ENCODE results near the gene PYCR2.

The PYCR2 gene

DNA sequence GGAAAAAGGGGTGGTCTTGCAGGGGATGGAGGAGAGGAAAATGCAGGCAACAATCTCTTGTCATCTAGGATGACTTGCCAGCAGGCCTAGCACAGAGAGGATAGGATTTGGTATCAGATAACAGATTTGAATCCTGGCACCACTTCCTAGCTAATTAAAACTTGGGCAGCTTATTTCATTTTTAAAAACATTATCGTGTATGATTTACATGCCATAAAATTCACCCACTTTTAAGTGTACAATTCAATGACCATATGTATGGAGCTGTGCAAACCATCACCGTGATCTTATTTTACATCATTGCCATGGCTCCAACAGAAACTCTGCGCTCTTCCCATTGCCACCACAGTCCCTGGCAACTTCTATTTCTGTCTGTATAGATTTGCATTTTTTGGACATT lies 6.9 kb downstream of the PYCR2 start:
- no peak overlapping the region for H3K4me3 Mint-ChIP-seq
- H3K27ac Mint-ChIP-seq, result peak overlapping the region; percentile 56
- H3K36me3 Mint-ChIP-seq, result peaks cover 11% of the 10 kb centered on the region
- no peaks in the 10 kb centered on the region for H3K27me3 Mint-ChIP-seq
- no peaks in the 10 kb centered on the region for H3K9me3 Mint-ChIP-seq (ENCODE audit: low read depth)
- H3K4me1 Mint-ChIP-seq (ENCODE audit: low read depth), result peaks cover 37% of the 10 kb centered on the region

DNA sequence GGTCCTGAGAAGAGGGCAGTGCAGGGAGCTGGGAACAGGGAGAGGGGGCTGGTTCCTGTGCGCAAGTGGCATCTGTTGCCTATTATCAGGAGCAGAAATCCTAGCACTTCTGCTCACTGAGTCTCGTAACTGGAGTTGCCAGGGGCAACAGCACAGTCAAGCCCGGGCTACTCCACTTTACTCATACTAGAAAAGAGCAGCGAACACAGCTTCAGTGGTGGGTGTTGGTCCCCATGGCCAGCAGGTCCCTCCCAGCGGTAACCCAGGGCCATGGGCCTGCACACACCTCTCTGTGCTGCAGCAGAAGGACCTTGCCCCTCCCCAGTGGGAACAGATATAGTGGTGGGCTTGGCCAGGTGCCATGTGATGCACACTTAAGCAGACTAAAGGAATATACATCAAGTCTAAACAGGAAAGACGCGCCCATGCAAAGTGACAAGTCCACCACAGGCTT lies 8.5 kb downstream of the PYCR2 start:
- Mint-ChIP-seq H3K9me3 (ENCODE audit: low read depth) (no peaks in the 10 kb centered on the region), H3K4me3 (no peak overlapping the region), H3K4me1 (ENCODE audit: low read depth) (peaks cover 32% of the 10 kb centered on the region), H3K27ac (no peak overlapping the region), H3K27me3 (no peaks in the 10 kb centered on the region), H3K36me3 (peaks cover 11% of the 10 kb centered on the region)

DNA sequence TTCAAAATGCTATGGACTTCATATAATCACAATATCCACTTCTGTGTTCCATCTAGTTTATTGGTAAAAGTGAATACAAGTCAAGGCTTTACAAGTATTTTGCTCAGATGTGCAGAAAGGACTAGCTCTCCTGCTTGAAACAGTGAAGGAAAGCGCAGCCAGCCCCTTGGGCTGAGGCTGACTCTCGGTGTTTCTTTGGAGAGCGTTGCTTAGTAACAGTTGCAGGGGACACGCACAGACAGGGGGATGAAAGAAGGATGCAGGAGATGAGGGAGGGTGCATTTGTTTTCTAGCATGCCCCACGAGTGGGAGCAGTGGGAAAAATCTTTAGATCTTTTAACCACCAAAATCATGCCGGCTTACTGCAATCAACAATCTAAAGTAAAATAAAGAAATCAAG lies 9.1 kb downstream of the PYCR2 start:
- H3K36me3 Mint-ChIP-seq, result peaks cover 10% of the 10 kb centered on the region

DNA sequence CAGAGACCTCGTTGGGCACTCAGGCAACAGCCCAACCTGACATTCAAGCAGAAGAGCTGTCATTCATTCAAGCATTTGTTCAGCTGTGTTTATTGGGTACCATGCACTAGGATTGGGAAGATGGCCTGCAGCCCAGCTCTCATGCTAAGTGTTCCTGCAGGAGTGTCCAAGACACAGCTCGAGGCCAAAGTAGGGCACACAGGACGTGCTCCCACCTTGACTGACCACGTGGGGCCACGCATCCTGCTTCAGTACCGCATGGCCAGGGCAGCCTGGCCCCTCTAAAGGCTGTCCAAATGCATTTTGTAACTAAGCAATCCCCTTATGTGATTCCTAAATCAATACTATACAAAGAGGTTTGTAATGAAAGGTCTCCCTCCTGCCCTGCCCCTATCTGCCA lies 9.7 kb downstream of the PYCR2 start:
- Mint-ChIP-seq H3K4me1 (ENCODE audit: low read depth) (peaks cover 32% of the 10 kb centered on the region), H3K36me3 (peaks cover 9% of the 10 kb centered on the region), H3K9me3 (ENCODE audit: low read depth) (no peaks in the 10 kb centered on the region), H3K27me3 (no peaks in the 10 kb centered on the region), H3K27ac (no peak overlapping the region), H3K4me3 (no peak overlapping the region)

More for the DNA sequence above, 9.1 kb downstream of the PYCR2 start:
- Mint-ChIP-seq H3K4me1 (ENCODE audit: low read depth) (peaks cover 32% of the 10 kb centered on the region), H3K4me3 (no peak overlapping the region), H3K27me3 (no peaks in the 10 kb centered on the region), H3K27ac (no peak overlapping the region), H3K9me3 (ENCODE audit: low read depth) (no peaks in the 10 kb centered on the region)

DNA sequence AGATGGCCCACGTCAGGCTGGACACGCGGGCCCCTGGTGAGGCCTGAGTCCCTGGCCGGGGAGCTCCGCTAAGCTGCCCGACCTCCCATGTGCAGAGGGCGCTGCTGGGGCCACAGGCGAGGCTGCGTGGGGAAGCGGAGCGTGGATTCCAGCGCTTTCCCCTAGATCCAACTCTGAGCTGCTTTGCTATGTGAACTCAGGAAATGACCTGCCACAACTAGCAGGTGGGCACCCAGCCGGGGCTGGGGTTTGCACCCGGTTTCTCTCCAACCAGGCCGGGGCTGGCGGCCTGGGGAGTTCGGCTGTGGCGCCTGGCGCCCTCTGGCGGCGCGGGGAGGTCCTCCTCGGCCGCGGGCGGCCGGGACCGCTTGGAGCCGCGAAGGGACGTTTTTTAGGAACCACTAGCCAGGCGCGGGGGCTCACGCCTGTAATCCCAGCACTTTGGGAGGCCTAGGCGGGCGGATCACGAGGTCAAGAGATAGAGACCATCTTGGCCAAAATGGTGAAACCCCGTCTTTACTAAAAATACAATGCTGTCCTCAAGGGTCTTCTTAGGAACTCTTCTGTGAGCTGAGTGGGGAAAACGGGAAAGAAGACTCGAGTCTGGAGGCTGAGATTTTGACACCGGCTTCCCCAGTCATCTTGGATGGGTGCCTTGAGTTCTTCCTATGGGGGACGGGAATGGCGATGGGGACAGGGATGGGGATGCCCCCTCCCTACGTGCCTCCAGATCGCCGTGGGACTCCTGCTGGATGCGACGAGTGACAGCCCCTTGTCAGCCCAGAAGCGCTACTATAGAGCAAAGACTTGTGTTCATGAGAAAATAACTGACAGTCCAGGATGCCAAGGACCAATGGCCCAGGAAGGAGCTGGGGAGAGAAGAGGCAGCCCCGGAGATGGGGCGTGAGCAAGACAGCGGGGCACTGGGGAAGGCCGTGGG lies 12.6 kb downstream of the PYCR2 start:
- Mint-ChIP-seq H3K36me3 (no peaks in the 10 kb centered on the region), H3K4me1 (ENCODE audit: low read depth) (peaks cover 25% of the 10 kb centered on the region), H3K9me3 (ENCODE audit: low read depth) (no peaks in the 10 kb centered on the region), H3K4me3 (no peak overlapping the region), H3K27me3 (no peaks in the 10 kb centered on the region), H3K27ac (no peak overlapping the region)

DNA sequence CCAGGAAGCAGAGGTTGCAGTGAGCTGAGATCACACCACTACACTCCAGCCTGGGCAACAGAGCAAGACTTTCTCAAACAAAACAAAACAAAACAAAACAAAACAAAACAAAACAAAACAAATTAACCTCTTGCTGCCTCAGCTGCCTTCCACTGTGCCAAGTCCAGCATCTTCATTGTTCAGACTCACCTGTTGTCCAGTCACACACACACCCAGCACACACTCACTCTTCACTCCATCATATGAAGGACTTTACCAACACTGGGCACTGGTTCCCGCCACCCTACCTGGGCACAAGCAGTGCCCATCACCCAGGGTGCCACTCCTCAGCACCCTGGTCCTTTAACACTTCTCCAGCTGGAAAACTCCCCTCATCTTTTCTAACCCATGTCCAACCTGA lies 14.6 kb downstream of the PYCR2 start:
- Mint-ChIP-seq H3K4me1 (ENCODE audit: low read depth) (peaks cover 35% of the 10 kb centered on the region), H3K4me3 (no peak overlapping the region), H3K36me3 (no peaks in the 10 kb centered on the region), H3K9me3 (ENCODE audit: low read depth) (no peaks in the 10 kb centered on the region), H3K27me3 (no peaks in the 10 kb centered on the region), H3K27ac (peak overlapping the region; percentile 41)

DNA sequence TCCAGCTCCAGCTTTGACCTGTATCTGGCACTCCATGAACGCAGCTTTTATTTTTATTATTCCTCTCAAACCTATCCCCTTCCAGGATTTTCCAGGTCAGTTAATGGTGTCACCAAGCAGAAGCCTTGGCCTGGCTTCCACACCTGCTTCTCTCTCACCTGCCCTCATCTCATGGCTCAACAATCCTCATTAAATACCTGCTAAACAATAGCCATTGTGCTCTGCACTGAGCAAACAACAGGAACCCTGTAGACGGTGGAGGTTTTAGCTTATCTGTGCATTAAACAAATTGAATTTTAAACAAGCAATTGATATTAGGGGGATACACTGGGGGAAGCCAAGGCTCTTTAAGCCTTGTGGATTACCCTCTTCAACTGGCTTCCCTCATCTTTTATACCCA lies 15.3 kb downstream of the PYCR2 start:
- Mint-ChIP-seq H3K4me3 (no peak overlapping the region), H3K9me3 (ENCODE audit: low read depth) (no peaks in the 10 kb centered on the region), H3K4me1 (ENCODE audit: low read depth) (peaks cover 35% of the 10 kb centered on the region), H3K27ac (no peak overlapping the region), H3K36me3 (no peaks in the 10 kb centered on the region), H3K27me3 (no peaks in the 10 kb centered on the region)

DNA sequence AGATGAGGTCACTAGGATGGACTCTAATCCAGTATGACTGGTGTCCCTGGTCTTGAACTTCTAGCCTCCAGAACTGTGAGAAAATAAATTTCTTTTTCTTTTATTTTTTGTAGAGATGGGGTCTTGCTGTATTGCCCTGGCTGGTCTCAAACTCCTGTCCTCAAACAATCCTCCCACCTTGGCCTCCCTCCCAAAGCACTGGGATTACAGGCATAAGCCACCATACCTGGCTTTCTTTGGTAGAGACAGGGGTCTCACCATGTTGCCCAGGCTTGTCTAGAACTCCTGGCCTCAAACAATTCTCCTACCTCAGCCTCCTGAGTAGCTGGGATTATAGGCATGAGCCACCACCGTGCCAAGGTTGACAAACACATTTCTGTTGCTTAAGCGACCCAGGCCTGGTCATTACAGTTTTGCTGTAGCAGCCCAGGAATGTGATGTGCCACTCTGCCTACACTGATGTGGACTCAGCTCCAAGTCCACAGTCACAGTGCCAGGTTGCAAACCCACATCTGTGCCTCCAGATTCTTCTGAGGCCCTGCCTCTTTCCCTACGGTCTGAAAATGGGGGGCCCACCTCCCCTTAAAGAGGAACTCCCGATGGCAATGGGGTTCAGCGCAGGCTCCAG lies 15.9 kb downstream of the PYCR2 start:
- Mint-ChIP-seq H3K4me3 (no peak overlapping the region), H3K4me1 (ENCODE audit: low read depth) (peaks cover 35% of the 10 kb centered on the region), H3K36me3 (no peaks in the 10 kb centered on the region), H3K9me3 (ENCODE audit: low read depth) (no peaks in the 10 kb centered on the region), H3K27me3 (no peaks in the 10 kb centered on the region), H3K27ac (no peak overlapping the region)

DNA sequence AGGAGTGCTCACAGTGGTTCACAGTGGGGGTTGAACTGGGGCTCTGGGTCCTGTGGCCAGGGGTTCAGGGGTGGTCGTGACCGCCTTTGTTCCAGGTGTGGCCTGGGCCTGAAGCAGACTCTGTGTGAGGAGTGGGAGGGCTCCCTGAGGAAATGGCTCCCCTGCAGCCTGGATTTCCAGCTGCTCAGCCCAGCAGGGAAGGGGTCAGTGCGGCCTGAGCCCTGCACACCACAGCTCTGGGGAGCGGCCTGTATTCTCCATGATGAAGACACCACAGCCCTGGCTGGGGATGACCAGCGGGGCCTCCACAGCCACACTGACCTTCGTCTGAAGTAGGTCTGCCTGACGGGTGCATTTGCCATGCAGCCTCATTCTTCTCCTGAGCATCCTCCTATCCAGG lies 16.7 kb downstream of the PYCR2 start:
- no peaks in the 10 kb centered on the region for H3K36me3 Mint-ChIP-seq
- H3K27me3 Mint-ChIP-seq, result no peaks in the 10 kb centered on the region
- no peak overlapping the region for H3K4me3 Mint-ChIP-seq
- H3K4me1 Mint-ChIP-seq (ENCODE audit: low read depth), result peaks cover 35% of the 10 kb centered on the region
- H3K27ac Mint-ChIP-seq, result no peak overlapping the region
- no peaks in the 10 kb centered on the region for H3K9me3 Mint-ChIP-seq (ENCODE audit: low read depth)

DNA sequence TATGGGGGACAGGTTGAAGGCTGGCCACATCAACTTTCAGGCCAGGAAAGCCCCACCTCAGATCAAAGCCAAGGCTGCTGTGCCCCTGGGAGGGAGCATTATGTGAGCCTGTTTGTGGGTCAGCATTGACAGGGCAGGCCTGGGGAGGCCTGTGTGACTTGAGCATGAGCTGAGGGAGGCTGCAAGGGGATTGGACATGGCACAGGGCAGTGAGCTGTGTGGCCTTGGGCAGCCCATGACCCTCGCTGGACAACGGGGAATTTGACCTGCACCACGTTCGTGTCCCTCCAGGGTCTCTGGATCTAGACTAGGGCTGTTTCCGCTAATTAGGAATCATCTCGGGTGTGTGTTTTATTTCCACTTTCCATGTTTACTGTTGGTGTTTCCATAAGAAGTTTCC lies 17.6 kb downstream of the PYCR2 start:
- peaks cover 31% of the 10 kb centered on the region for H3K4me1 Mint-ChIP-seq (ENCODE audit: low read depth)
- peak overlapping the region; percentile 18 for H3K27ac Mint-ChIP-seq
- H3K4me3 Mint-ChIP-seq, result no peak overlapping the region
- H3K27me3 Mint-ChIP-seq, result no peaks in the 10 kb centered on the region
- H3K36me3 Mint-ChIP-seq, result no peaks in the 10 kb centered on the region
- no peaks in the 10 kb centered on the region for H3K9me3 Mint-ChIP-seq (ENCODE audit: low read depth)

DNA sequence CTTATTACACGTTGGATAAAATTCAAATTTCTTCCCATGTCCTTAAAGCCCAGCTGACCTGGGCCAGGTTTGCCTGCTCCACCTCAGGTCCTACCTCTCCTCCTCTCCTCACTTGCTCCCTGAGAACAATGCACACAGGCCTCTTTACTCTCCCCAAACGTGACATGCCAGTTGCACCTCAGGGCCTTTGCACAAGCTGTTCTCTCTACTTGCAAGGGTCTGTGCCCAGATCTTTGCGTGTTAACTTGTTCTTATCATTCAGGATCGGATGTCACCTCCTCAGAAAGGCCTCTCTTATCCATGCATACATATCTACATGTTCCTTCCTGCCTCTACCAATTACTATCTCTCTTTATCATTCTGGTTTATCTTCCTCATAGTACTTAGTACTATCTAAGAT lies 20.4 kb downstream of the PYCR2 start:
- no peaks in the 10 kb centered on the region for H3K27me3 Mint-ChIP-seq
- peaks cover 25% of the 10 kb centered on the region for H3K4me1 Mint-ChIP-seq (ENCODE audit: low read depth)
- no peaks in the 10 kb centered on the region for H3K9me3 Mint-ChIP-seq (ENCODE audit: low read depth)
- no peaks in the 10 kb centered on the region for H3K36me3 Mint-ChIP-seq
- H3K27ac Mint-ChIP-seq, result no peak overlapping the region
- no peak overlapping the region for H3K4me3 Mint-ChIP-seq

DNA sequence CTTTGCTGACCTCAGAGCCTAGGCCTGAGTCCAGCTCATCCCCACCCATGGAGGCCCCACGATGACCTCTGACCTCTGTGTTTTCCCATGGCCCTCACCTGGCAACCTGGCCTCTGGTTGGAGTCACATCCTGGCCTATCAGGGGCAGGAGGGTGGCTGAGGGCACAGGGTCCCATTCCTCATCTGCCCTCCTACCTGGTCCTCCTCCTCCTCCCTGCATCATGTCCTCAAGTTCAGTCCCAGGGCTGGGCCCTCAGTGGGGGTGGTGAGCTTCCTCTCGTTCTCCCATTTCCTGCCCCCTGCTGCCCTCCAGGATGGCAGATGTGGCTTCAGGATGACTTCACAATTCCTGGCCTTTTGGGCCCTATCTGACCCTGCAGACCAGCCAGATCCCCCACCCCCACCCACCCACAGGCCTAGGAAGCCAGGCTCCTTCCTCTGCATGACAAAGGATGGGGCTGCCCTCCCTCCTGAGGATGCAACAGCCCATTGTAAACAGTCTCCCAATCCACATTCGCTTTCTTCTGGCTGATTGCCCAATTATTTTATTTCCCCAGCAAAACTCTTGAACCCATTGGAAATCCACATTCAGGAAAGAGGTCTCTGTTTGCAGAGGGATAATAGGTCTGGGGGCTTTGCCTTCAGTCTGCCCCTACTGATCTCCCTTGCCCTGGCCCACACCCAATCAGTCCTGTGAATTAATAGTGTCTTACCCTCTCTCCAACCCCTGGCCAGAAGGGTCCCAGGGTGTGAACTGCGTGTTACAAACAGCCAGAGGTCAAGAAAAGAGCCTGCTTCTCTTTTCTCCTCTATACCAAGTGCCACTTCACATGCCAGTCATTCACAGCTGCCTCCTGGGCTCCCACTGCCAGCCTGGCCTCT lies 24.8 kb downstream of the PYCR2 start:
- Mint-ChIP-seq H3K36me3 (no peaks in the 10 kb centered on the region), H3K4me1 (ENCODE audit: low read depth) (peaks cover 42% of the 10 kb centered on the region), H3K9me3 (ENCODE audit: low read depth) (no peaks in the 10 kb centered on the region), H3K4me3 (no peak overlapping the region), H3K27me3 (no peaks in the 10 kb centered on the region), H3K27ac (peak overlapping the region; percentile 83)

DNA sequence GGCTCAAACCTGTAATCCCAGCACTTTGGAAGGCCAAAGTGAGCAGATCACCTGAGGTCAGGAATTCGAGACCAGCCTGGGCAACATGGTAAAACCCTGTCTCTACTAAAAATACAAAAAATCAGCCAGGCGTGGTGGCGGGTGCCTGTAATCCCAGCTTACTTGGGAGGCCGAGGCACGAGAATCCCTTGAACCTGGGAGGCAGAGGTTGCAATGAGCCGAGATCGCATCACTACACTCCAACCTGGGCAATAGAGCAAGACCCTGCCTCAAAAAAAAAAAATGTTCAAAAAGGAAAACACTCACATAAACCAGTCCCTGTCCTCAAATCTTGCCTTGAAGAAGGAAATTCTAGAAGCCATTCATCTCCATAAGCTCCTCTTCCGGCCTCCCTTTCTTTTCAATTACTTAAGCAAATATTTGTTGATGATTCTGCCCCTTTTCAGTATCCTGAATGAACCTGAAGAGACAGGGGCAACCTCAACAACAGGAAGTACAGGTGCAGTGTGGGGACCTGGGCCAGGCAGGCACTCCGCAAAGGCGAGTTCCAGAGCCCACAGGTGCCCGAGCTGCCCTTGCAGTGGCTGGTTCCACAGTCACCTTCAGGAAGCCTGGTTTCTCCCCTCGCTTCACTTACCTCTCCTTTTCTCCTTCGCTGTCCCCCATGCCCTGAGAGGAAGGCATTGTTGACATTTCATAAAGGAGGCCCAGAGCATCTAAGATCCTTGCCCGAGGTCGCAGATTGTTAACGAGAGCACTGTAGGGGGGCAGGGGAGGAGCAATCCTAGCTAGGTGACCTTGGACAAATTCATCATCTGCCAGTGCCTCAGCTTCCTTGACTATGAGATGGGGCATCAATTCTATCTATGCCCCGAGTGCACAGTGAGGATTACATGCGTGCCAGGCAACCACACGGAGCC lies 26.2 kb downstream of the PYCR2 start:
- Mint-ChIP-seq H3K9me3 (ENCODE audit: low read depth) (no peaks in the 10 kb centered on the region), H3K27me3 (no peaks in the 10 kb centered on the region), H3K4me1 (ENCODE audit: low read depth) (peaks cover 47% of the 10 kb centered on the region)

DNA sequence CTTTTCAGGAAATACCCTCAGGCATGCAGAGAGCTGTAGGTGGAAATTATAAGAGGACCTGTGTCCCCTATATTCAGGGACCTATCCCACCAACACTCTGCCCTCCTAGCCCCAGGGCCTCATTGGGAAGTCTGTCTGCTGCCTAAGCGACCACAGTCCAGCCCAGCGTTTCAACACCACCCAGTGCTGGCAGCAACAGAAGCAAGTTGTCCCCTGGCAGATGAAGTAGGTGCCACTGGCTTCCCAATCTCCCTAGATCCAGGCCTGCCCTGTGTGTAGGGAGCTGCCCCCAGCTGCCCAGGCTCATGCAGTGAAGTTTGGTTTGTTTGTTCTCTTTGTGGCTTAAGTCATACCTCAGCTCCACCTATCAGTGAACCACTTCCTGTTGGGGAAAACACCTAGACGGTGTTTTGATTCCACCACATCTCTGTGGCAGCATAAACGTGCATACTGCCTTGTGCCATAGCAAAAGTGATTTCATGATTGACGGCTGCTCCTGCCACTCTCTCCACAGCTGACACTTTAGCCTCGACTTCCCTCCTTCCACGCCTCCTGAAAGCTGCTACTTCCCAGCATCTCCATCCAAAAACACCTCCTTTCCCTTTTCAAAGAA lies 27.0 kb downstream of the PYCR2 start:
- Mint-ChIP-seq H3K9me3 (ENCODE audit: low read depth) (no peaks in the 10 kb centered on the region), H3K36me3 (no peaks in the 10 kb centered on the region), H3K4me3 (peak overlapping the region; percentile 62), H3K27me3 (no peaks in the 10 kb centered on the region), H3K27ac (peak overlapping the region; percentile 83), H3K4me1 (ENCODE audit: low read depth) (peaks cover 47% of the 10 kb centered on the region)

More for the DNA sequence above, 26.2 kb downstream of the PYCR2 start:
- H3K4me3 Mint-ChIP-seq, result peak overlapping the region; percentile 62
- H3K27ac Mint-ChIP-seq, result peak overlapping the region; percentile 83
- H3K36me3 Mint-ChIP-seq, result no peaks in the 10 kb centered on the region
